ENCODE measurements around the gene VPS52.

DNA sequence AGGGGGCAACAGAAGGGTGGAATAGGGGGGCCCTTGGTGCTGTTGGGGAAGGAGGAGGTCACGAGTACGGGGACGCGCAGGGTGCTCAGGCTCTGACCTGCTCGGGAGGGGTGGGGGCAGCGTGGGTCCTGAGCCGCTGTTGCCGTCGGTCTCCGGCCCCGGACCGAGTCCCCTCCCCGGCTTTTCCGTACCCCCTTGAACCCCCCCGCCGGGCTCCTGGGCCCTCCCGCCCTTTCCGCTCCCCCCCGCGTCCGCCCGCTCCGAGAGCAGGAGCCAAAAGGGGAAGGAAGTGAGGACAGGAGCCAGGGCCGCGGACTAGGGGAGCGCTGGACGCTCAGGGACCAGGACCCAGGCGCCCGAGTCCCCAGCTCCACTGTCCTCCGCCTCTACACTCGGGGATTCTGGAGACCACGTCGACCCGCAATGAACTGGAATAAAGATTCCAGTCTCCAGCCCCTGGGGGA is 27.1 kb upstream of the VPS52 start, which contains the start of gene RGL2:
- TF ChIP-seq, protein P1, sequence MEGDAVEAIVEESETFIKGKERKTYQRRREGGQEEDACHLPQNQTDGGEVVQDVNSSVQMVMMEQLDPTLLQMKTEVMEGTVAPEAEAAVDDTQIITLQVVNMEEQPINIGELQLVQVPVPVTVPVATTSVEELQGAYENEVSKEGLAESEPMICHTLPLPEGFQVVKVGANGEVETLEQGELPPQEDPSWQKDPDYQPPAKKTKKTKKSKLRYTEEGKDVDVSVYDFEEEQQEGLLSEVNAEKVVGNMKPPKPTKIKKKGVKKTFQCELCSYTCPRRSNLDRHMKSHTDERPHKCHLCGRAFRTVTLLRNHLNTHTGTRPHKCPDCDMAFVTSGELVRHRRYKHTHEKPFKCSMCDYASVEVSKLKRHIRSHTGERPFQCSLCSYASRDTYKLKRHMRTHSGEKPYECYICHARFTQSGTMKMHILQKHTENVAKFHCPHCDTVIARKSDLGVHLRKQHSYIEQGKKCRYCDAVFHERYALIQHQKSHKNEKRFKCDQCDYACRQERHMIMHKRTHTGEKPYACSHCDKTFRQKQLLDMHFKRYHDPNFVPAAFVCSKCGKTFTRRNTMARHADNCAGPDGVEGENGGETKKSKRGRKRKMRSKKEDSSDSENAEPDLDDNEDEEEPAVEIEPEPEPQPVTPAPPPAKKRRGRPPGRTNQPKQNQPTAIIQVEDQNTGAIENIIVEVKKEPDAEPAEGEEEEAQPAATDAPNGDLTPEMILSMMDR (conservative IDR thresholded peaks at IDR 0.05): no peak
- no peak for TF ChIP-seq EZH2 (IDR thresholded peaks at IDR 0.05; ENCODE audit: low read depth)
